ENCODE measurements around the gene SCIMP.
"Not testable (repeated sequence)": the region's sequence is repeated elsewhere in the genome, so short reads cannot be mapped to it uniquely, and the experiment has no call there.

SCIMP gene

DNA sequence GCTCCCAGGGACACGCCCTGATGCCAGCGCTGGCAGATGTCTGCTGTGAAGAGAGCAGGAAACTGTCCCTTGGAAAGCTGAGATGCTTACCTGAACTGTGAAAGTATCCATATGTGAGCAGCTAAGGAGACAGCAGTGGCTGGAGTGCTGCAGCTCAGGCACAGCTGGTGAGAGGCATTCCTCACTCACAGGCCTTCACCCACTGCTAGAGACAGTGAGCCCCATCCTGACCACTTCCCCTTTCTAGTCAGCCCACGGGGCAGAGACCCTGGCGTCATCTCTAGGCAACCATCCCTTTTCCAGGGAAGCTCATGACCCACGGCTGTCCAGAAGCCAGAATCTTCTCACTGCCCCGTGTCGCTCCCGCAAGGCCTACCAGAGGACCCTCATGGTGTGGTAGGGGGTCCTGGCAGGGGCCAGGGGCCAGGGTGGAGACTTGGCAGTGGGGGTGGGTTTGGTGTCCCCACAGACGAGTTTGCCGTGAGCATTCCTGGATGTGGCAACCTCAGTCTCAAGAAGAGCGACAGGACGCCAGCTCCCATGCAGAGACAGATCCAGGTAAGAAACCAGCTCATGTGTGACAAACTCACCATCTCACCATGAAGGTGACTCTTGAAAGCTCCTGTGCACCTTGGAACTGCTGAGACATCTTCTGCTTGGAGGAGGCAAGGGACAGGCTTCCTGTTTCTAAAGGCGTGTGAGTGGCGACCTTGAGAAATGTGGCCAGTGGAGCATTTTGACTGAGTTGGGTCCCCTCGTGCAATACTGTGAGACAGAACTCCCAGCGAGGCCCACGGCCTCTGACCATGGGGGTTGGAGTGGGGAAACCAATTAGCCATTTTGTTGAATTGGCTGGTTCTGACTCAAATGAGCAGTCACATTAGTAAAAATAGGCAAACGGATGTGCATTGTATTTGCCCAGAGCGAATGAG, at the start of gene SCIMP:
TSS of gene SCIMP (minus strand) at position 216 of the 932 bp plus-strand sequence. CDS start at position 111, 105 bp downstream.
- no peak for DNase-seq (ENCODE audit: low read depth in 2 of 2, low spot score in 1 of 2)

- DNase-seq (ENCODE audit: low read depth in 2 of 2, low spot score in 1 of 2), result no peak
These were observed 49.1 kb upstream of the SCIMP start for GRCh38 chr17:5283571-5284315.

DNA sequence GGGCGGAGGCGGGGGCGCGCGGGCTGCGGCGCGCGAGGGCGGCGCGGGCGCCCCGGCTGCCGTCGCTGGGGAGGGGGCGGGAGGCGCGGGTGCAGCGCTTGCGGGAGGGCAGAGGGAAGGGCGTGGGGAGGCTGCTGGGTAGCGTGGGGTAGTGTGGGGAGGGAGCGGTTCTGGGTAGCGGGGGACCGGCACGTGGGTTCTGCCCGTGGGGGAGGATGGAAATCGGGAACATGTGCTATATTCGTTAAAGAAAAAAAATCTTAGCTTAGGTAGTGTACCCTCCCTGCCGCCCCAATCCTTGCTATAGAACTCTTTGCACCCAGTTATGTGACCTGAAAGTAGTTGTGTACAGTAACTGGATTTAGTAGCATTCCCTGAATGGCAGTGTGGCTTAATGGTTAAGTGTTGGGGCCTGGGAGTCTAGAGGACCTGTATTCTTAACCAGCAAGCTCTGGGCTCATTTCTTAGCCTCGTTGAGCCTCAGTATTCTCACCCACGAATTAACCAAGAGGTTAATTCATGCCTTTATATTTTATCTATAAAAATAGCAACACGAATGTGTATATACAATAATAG, 48.1 kb upstream of the SCIMP start:
- peak; percentile 35 to 44 for DNase-seq (ENCODE audit: low read depth in 2 of 2, low spot score in 1 of 2)

- DNase-seq (ENCODE audit: low read depth in 2 of 2, low spot score in 1 of 2), result peak; percentile 88 to 91
These were observed 47.4 kb upstream of the SCIMP start, which contains the start of gene RABEP1 for GRCh38 chr17:5281814-5282641. Gene RABEP1, plus strand, starts transcription at chr17:5282284. Its CDS starts 203 bp downstream, at chr17:5282487.

DNA sequence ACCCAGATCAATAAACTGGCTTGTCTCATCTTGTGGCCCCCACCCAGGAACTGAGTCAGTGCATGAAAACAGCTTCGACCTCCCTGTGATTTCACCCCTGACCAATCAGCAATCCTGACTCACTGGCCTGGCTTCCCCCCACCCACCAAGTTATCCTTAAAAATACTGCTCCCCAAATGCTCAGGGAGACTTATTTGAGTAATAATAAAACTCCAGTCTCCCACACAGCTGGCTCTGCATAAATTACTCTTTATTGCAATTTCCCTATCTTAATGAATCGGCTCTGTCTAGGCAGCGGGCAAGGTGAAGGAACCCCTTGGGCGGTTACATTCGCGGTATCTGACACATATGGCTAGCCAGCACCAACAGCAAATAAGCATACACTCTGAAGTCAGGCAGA, 37.7 kb upstream of the SCIMP start:
- no peak for DNase-seq (ENCODE audit: low read depth in 2 of 2, low spot score in 1 of 2)

GRCh38 chr17:5269241-5269960, 34.7 kb upstream of the SCIMP start:
- no peak for DNase-seq (ENCODE audit: low read depth in 2 of 2, low spot score in 1 of 2)

- no peak for DNase-seq (ENCODE audit: low read depth in 2 of 2, low spot score in 1 of 2)
These were observed 30.2 kb upstream of the SCIMP start for GRCh38 chr17:5264893-5265292.

GRCh38 chr17:5263441-5263840, 28.8 kb upstream of the SCIMP start:
- no peak for DNase-seq (ENCODE audit: low read depth in 2 of 2, low spot score in 1 of 2)

GRCh38 chr17:5262416-5262991, 27.8 kb upstream of the SCIMP start:
- no peak for DNase-seq (ENCODE audit: low read depth in 2 of 2, low spot score in 1 of 2)

DNA sequence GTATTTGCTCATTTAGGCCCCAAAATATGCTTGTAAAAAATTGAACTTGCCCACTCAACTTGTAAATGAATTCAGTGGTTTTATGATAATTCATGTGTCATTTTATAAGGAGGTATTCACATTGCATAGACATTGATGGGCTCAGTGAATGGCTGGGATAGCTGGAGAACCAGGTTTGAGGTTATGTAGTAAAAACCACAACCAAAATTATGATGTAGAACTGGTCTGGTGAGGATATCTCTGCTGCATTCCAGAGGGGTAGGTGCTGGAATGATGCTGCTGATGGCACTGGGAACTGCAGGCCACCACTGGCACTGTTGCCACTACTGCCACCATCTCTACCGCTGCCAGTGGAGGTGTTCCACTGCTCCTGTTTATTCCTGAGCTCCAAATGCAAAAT, 25.9 kb upstream of the SCIMP start:
- DNase-seq (ENCODE audit: low read depth in 2 of 2, low spot score in 1 of 2), result no peak

GRCh38 chr17:5257124-5257523, 22.5 kb upstream of the SCIMP start:
- no peak for DNase-seq (ENCODE audit: low read depth in 2 of 2, low spot score in 1 of 2)

DNA sequence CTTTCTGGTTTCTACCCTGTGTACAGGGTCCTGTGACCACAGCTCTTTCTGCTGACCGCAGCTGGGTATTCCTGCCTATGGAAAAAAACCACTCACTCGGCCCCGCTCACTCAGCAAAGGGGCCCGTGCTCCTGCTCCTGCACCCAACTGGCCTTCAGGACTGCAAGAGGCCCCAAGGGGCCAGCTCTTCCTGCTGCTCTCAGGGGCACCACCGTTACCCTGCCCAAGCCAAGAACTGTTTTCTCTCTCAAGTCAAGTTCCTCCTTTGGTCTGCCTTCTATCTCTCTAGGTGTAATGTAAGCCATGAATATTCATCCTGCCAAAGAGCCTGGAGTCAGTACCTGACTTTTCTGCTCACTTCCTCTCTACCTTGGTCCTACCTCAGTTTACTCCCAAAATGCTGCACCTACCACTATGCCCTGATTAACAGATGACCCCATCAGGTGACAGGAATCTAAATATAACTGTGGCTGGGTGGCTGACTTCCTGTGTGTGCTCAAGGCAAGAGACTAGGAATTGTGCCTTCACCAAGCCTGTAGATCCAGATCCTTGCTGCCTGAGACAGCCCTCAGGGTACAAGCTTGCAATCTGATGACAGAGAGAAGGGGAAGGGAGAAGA, 20.4 kb upstream of the SCIMP start:
- no peak for DNase-seq (ENCODE audit: low read depth in 2 of 2, low spot score in 1 of 2)

DNA sequence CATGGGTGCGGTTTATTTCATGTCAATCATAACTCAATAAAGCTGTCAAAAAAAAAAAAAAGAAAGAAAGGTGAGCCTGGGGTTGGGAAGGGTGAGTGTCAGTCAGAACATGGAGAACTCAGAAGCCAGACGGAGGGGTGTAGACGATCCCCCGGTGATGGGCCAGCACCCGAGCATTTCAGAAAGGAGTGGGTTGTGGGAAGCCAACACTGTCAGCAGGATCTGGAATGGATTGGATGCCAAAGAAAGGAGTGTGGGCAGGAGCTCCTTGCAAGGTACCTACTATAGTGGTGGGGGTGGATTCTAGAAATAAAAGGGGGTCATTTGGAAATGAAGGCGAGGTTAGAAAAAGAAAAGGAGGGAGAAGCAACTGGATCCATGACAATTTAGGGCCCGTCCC, 19.8 kb upstream of the SCIMP start:
- DNase-seq (ENCODE audit: low read depth in 2 of 2, low spot score in 1 of 2), result no peak

DNA sequence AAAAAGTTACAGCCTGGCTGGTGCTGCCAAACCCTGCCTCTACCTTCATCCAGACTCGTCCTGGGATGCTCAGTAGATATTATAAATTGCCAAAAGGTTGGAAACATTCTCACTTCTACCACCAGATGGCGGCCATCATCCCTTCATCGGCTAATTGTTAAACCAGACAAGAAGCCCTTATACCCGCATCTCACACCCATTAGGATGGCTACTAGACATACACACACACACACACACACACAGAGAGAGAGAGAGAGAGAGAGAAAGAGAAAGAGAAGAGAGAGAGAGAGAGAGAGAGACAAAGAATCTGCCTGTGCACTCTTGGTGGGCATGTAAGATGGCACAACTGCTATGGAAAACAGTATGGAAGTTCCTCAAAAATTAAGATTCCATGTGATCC, 15.0 kb upstream of the SCIMP start:
- DNase-seq (ENCODE audit: low read depth in 2 of 2, low spot score in 1 of 2), result peak in 1 of 2 donors; percentile 33

- DNase-seq (ENCODE audit: low read depth in 2 of 2, low spot score in 1 of 2), result no peak
These were observed 14.3 kb upstream of the SCIMP start for GRCh38 chr17:5248821-5249479.

DNA sequence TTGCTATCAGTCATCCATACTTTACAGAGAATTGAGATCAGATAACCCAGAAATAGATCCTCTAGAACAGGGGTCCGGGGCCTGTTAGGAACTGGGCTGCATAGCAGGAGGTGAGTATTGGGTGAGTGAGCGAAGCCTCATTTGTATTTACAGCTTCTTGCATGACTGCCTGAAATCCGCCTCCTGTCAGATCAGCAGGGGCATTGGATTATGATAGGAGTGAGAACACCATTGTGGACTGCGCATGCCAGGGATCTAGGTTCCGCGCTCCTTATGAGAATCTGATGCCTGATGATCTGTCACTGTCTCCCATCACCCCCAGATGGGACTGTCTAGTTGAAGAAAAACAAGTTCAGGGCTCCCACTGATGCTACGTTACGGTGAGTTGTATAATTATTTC, 13.0 kb upstream of the SCIMP start:
- no peak for DNase-seq (ENCODE audit: low read depth in 2 of 2, low spot score in 1 of 2)

DNA sequence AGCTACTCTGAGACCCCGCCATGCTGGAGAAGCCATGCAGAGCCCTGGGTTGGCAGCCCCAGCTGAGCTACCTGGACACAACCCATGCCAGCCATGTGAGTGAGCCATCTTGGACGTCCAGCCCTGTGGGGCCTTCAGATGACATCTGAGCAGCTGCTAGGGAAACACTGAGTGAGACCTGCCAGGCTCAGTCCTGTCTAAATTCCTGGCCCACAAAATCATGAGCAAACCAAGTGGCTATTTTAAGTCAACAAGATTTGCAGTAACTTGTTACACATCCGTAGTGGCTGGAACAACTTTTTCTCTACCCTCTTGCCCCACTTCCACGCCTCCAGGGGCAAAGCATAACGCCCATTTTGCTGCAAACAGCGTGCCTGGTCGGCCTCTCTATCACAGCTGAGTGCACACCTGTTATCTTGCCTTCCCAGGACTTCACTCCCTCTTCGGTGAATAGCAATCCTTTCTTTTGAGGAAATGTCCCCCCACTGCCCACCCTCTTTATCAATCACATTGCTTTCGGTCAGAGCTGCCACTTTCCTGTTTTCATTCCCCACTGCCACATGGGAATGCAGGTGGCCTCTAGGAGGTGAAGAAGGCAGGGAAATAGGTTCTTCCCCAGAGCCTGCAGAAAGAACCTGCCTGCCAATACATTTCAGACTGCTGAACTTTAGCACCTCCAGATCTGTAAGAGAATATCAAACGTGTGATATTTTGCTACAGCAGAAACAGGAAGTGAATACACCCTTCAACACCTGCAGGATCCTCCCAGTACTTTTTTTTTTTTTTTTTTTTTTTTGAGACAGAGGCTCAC, 7.4 kb upstream of the SCIMP start:
- DNase-seq (ENCODE audit: low read depth in 2 of 2, low spot score in 1 of 2), result no peak

- DNase-seq (ENCODE audit: low read depth in 2 of 2, low spot score in 1 of 2), result not testable (repeated sequence)
These were observed 5.1 kb upstream of the SCIMP start for GRCh38 chr17:5239769-5240168.

Data from stimulated activated CD8-positive, alpha-beta memory T cell treated with anti-CD3 and anti-CD28 coated beads, Interleukin-4, amount 100 ng/mL, for 4 hours (primary cell).